ENCODE data around the gene RIC3. TPM values are rescaled to one million over a fixed set of nuclear protein-coding genes. Genes with fewer than 3 reads are reported as not detected.

RIC3 gene
- total RNA-seq, 4 donors from 2014 or later: 2.7 to 14.1 (median 8.1) TPM

DNA sequence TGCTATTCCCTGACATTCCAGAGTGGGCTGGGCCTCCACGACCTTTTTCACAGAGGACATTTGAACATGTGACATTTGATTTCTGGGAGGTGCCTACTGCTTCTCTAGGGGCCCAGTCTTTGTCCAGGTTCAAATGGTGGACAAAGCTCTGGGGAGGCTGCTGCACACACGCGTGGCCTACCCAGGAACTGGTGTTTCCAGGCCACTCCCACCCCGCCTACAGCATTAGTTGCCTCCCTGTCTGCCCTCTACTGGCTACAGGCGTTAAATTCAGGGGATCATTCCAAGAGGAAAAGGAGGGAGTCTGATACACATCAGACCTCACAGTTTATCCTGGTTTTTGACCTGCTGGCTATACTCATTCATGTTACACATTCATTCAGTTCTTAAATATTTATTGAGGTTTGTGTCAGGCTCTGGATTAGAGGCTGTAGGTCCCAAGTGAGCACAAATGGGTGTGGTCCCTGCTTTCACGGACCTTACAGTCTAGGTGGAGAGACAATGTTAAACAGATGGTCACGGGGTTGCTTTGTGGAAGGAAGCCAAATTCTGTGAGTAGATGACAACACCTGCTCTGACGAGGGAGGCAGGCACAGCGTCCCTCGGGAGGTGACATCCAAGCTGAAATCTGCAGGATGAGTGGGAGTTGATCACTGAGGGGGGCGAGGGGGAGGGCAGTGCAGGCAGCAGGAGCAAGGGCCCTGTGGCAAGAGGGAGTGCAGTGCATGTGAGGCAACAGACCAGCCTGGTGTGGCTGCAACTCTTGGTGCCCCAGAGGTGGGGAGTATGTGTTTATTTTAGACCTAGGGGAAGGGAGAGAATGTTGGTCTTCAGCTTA, 76.0 kb downstream of the RIC3 start:
- Histone ChIP-seq H3K27me3 (no peaks in the 10 kb centered on the region), H3K9me3 (no peaks in the 10 kb centered on the region), H3K4me3 (no peak overlapping the region), H3K36me3 (peaks cover 0 to 13% (median 0%) of the 10 kb centered on the region in 3 donors), H3K4me1 (peaks cover 0 to 28% (median 0%) of the 10 kb centered on the region in 3 donors), H3K27ac (no peak overlapping the region)
- intact Hi-C loops (cut with DNase I): loop anchor here (5.0 kb wide), 1 partner anchor 86 kb away; no protein-coding TSS in a partner anchor
- 37 to 45% methylated on average over 7 to 11 of the region's 11 CpGs for WGBS, 2 donors
- TF ChIP-seq POLR2A (IDR thresholded peaks at IDR 0.05): no peak
- TF ChIP-seq, protein P1, sequence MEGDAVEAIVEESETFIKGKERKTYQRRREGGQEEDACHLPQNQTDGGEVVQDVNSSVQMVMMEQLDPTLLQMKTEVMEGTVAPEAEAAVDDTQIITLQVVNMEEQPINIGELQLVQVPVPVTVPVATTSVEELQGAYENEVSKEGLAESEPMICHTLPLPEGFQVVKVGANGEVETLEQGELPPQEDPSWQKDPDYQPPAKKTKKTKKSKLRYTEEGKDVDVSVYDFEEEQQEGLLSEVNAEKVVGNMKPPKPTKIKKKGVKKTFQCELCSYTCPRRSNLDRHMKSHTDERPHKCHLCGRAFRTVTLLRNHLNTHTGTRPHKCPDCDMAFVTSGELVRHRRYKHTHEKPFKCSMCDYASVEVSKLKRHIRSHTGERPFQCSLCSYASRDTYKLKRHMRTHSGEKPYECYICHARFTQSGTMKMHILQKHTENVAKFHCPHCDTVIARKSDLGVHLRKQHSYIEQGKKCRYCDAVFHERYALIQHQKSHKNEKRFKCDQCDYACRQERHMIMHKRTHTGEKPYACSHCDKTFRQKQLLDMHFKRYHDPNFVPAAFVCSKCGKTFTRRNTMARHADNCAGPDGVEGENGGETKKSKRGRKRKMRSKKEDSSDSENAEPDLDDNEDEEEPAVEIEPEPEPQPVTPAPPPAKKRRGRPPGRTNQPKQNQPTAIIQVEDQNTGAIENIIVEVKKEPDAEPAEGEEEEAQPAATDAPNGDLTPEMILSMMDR (IDR thresholded peaks at IDR 0.05): peak; percentile 21 to 68 (median 52)
- no peak for DNase-seq

DNA sequence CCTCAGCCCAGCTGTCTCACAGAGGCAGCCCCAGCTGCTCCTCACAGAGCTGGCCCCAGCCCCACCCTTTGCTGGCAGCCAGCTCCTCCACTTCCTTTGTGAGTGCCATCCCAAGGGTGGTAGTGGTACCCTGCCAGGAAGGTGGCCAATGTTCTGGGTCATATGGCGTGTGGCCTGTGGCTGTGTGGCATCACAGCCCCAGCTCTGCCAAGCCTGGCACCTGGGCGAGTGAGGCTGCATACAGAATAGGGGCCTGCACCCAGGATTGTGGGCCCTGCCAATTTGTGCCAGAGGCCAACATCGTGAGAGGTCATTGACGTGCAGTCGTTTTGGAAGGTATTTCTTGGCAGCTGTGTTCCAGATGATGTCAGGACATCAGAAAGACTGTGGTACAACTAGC, 77.1 kb downstream of the RIC3 start:
- Histone ChIP-seq H3K9me3 (no peaks in the 10 kb centered on the region), H3K4me3 (no peak overlapping the region), H3K27me3 (no peaks in the 10 kb centered on the region), H3K27ac (no peak overlapping the region), H3K36me3 (peaks cover 0 to 2% (median 0%) of the 10 kb centered on the region in 3 donors), H3K4me1 (peaks cover 0 to 28% (median 0%) of the 10 kb centered on the region in 3 donors)
- 48% methylated on average over 2 of the region's 5 CpGs; no CpG with 5 or more reads in 1 of the 2 donors for WGBS, 2 donors
- DNase-seq: no peak
- intact Hi-C loops (cut with DNase I): loop anchor here (5.0 kb wide), 1 partner anchor 84 kb away; no protein-coding TSS in a partner anchor
- TF ChIP-seq, protein P1 (IDR thresholded peaks at IDR 0.05): no peak
- TF ChIP-seq POLR2A (IDR thresholded peaks at IDR 0.05): no peak

DNA sequence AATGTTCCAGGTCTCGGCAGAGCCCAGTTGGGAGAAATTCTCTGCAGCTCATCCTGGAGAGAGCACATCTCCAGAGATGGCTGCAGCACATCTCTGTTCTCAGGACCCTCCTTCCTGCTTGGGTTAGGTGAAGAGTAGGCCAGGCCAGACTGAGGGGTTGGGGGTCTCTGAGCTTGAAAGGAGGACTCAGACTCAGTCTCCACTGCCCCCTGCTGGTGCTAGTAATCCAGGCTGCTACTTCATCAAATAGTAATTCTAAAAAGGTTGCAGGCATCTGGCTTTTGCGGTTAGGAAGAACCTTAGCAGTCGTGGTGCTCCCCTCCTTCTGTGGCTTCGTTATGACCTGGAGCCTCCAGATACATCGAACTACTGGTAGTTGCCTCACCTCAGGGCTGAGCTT, 78.1 kb downstream of the RIC3 start:
- intact Hi-C loops (cut with DNase I): loop anchor here (5.0 kb wide), 1 partner anchor 83 kb away; no protein-coding TSS in a partner anchor
- no peaks in the 10 kb centered on the region for H3K36me3 ChIP-seq
- no peak overlapping the region for H3K27ac ChIP-seq
- H3K4me3 ChIP-seq: no peak overlapping the region
- DNase-seq: no peak
- peaks cover 0 to 35% (median 0%) of the 10 kb centered on the region in 3 donors for H3K4me1 ChIP-seq
- no peaks in the 10 kb centered on the region for H3K27me3 ChIP-seq
- no peaks in the 10 kb centered on the region for H3K9me3 ChIP-seq
- no peak for TF ChIP-seq POLR2A (IDR thresholded peaks at IDR 0.05)
- TF ChIP-seq, protein P1 (IDR thresholded peaks at IDR 0.05): peak in 3 of 6 experiments; percentile 20 to 51 (median 42)
- 52 to 60% methylated on average over 4 of the region's 5 CpGs for WGBS, 2 donors

DNA sequence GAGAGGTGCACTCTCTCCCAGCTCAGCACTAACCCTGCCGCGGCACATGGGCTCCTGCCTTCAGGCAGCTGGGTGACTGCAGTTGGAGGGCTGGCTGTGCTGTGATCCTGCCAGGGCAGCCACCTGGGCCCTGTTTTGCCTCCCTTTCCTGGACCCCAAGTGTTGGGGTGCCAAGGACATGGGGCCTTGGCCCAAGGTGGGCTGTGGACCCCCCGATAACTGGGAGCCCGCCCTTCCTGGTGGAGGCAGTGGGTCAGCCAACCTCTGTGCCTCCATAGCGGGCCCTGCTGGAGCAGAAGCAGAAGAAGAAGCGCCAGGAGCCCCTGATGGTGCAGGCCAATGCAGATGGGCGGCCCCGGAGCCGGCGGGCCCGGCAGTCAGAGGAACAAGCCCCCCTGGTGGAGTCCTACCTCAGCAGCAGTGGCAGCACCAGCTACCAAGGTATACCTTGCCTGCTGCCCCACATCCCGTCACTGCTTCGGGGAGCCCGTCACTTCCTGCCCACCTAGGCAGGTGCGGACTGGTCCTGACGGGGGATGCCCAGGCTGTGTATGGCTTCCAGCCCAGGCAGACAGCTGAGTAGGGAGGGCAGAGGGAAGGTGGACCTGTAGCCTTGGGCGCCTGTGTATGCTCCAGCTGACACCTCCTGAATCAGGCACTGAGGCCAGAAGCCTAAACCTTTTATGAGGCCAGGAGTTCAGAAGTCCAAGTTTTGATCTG, 78.9 kb downstream of the RIC3 start:
- DNase-seq: no peak
- H3K9me3 ChIP-seq: no peaks in the 10 kb centered on the region
- TF ChIP-seq, protein P1 (IDR thresholded peaks at IDR 0.05): no peak
- TF ChIP-seq POLR2A (IDR thresholded peaks at IDR 0.05): no peak
- 72% methylated on average over 5 of the region's 17 CpGs; no CpG with 5 or more reads in 1 of the 2 donors for WGBS, 2 donors
- intact Hi-C loops (cut with DNase I): loop anchor here (5.0 kb wide), 1 partner anchor 83 kb away; no protein-coding TSS in a partner anchor
- H3K4me1 ChIP-seq: peaks cover 0 to 29% (median 0%) of the 10 kb centered on the region in 3 donors
- no peak overlapping the region for H3K4me3 ChIP-seq
- no peak overlapping the region for H3K27ac ChIP-seq
- no peaks in the 10 kb centered on the region for H3K36me3 ChIP-seq
- peaks cover 0 to 3% (median 0%) of the 10 kb centered on the region in 4 donors for H3K27me3 ChIP-seq

All from esophagus squamous epithelium (tissue), 5 donors.